GM12878 (cell line): ENCODE results near the gene SUSD5.

Source experiments
- ASH2L ChIP-seq: fragments of 300-600, 200-600 bp; sonication (generic); IDR thresholded peaks from 2 replicates; pipeline ENCODE4 v1.6.1; 2017; ENCODE audit warnings: low read depth, mild to moderate bottlenecking, borderline replicate concordance
- ATF2 ChIP-seq: IDR thresholded peaks from 2 replicates; pipeline ENCODE4 v1.6.1; 2012; ENCODE audit warnings: low read length, inconsistent platforms
- CEBPB ChIP-seq, 2 experiments: fragments of 150-350 bp in 1 of 2; IDR thresholded peaks; 2 replicates each; pipeline ENCODE4 v1.6.1; 2012 to 2014; ENCODE audit warnings: low read depth in 2 of 2, low read length in 2 of 2, borderline replicate concordance in 1 of 2, inconsistent platforms in 1 of 2
- CTCF ChIP-seq, 3 experiments: IDR thresholded peaks in 2 of 3; conservative IDR thresholded peaks in 1 of 3; 2 replicates each; pipeline ENCODE4 v1.5.1; 2011; ENCODE audit warnings: low read depth in 3 of 3, low read length in 3 of 3, mild to moderate bottlenecking in 3 of 3, control low read depth in 2 of 3, moderate library complexity in 2 of 3, inconsistent platforms in 1 of 3, mixed read lengths in 1 of 3; ENCODE audit not compliant: control insufficient read depth in 2 of 3, insufficient read depth in 1 of 3; ENCODE audit errors: extremely low read depth in 1 of 3
- DPF2 ChIP-seq: fragments of 450-650 bp; IDR thresholded peaks from 2 replicates; pipeline ENCODE4 v1.6.1; 2017; ENCODE audit warnings: mild to moderate bottlenecking
- EZH2 ChIP-seq: IDR thresholded peaks from 2 replicates; pipeline ENCODE4 v1.6.1; 2012; ENCODE audit warnings: low read depth, mild to moderate bottlenecking, control low read depth, inconsistent platforms, low read length, borderline replicate concordance; ENCODE audit not compliant: control insufficient read depth
- FOXM1 ChIP-seq: IDR thresholded peaks from 2 replicates; pipeline ENCODE4 v1.6.1; 2012; ENCODE audit warnings: low read depth, mild to moderate bottlenecking, inconsistent platforms, low read length, moderate library complexity
- NRF1 ChIP-seq: conservative IDR thresholded peaks from 2 replicates; pipeline ENCODE4 v1.6.1; 2011; ENCODE audit warnings: mild to moderate bottlenecking, low read depth, low read length, improper control_type of control experiment
- PAX5 ChIP-seq: IDR thresholded peaks from 2 replicates; pipeline ENCODE4 v1.6.1; 2011; ENCODE audit warnings: low read depth, low read length, borderline replicate concordance
- PBX3 ChIP-seq: IDR thresholded peaks from 2 replicates; pipeline ENCODE4 v1.6.1; 2011; ENCODE audit warnings: mild to moderate bottlenecking, low read depth, low read length, moderate library complexity; ENCODE audit not compliant: insufficient replicate concordance
- POU2F2 ChIP-seq: IDR thresholded peaks from 3 replicates; pipeline ENCODE4 v1.6.1; 2011; ENCODE audit warnings: low read depth, mild to moderate bottlenecking, low read length, borderline replicate concordance
- SPI1 ChIP-seq: IDR thresholded peaks from 2 replicates; pipeline ENCODE4 v1.6.1; 2011; ENCODE audit warnings: low read depth, mild to moderate bottlenecking, low read length, moderate library complexity, borderline replicate concordance; ENCODE audit not compliant: insufficient read depth
- TBL1XR1 ChIP-seq: IDR thresholded peaks from 2 replicates; pipeline ENCODE4 v1.6.1; 2012; ENCODE audit warnings: low read depth, low read length, improper control_type of control experiment

- TF ChIP-seq PAX5 (no peak), CTCF (IDR thresholded peaks at IDR 0.05 in 2 of 3, conservative IDR thresholded peaks at IDR 0.05 in 1 of 3; ENCODE audit: control insufficient read depth in 2 of 3, extremely low read depth in 1 of 3, insufficient read depth in 1 of 3, low read depth in 3 of 3, low read length in 3 of 3) (no peak), NRF1 (no peak), ASH2L (no peak), ATF2 (no peak), FOXM1 (no peak), SPI1 (no peak), DPF2 (no peak), CEBPB (IDR thresholded peaks at IDR 0.05; ENCODE audit: borderline replicate concordance in 1 of 2, low read depth in 2 of 2, low read length in 2 of 2) (no peak), EZH2 (no peak), PBX3 (no peak), POU2F2 (no peak), TBL1XR1 (no peak)
Measured at GRCh38 chr3:33155301-33155700, 63.3 kb downstream of the SUSD5 start.
